GM12874 (cell line): ENCODE data around the gene GLB1L3.

Experiments
- CTCF ChIP-seq: IDR thresholded peaks from 2 replicates; pipeline ENCODE4 v1.5.1; 2011; ENCODE audit warnings: low read depth, mild to moderate bottlenecking, control low read depth, low read length, moderate library complexity; ENCODE audit not compliant: insufficient read depth

Gene GLB1L3

GRCh38 chr11:134339756-134340155 is 63.6 kb downstream of the GLB1L3 start:
- TF ChIP-seq CTCF, result no peak

- TF ChIP-seq CTCF, result no peak
Observed at GRCh38 chr11:134340354-134340964, 64.3 kb downstream of the GLB1L3 start.

- no peak for TF ChIP-seq CTCF
Observed at GRCh38 chr11:134341805-134342571, 65.8 kb downstream of the GLB1L3 start.

GRCh38 chr11:134342572-134343340 is 66.6 kb downstream of the GLB1L3 start:
- TF ChIP-seq CTCF, result no peak

GRCh38 chr11:134343646-134344045 is 67.5 kb downstream of the GLB1L3 start:
- no peak for TF ChIP-seq CTCF

GRCh38 chr11:134345237-134345550 is 69.0 kb downstream of the GLB1L3 start:
- no peak for TF ChIP-seq CTCF
